GM19240 (cell line): ENCODE data around the gene CD300LF.
A peak's percentile ranks its signal among the peaks of the same experiment; 100 is the strongest.

ENCODE experiments used
- DNase-seq: peaks from one replicate; pipeline ENCODE4 v3.0.0; 2011; ENCODE audit warnings: low spot score; ENCODE audit not compliant: insufficient read length

Gene CD300LF

GRCh38 chr17:74712756-74713155 is at the start of gene CD300LF:
TSS of gene CD300LF (minus strand) at chr17:74712923. CDS start at chr17:74712866, 57 bp downstream.
- no peak for DNase-seq

- no peak for DNase-seq
Observed at GRCh38 chr17:74761931-74762330, 49.2 kb upstream of the CD300LF start.

GRCh38 chr17:74761419-74761818 is 48.7 kb upstream of the CD300LF start:
- no peak for DNase-seq

GRCh38 chr17:74760404-74761105 is 47.8 kb upstream of the CD300LF start:
- DNase-seq = no peak

- no peak for DNase-seq
Observed at GRCh38 chr17:74759941-74760340, 47.2 kb upstream of the CD300LF start.

- peak; percentile 70 for DNase-seq
Observed at GRCh38 chr17:74759243-74759801, 46.6 kb upstream of the CD300LF start.

GRCh38 chr17:74758848-74759168 is 46.1 kb upstream of the CD300LF start:
- no peak for DNase-seq

- DNase-seq = no peak
Observed at GRCh38 chr17:74757931-74758847, 45.5 kb upstream of the CD300LF start.

GRCh38 chr17:74757502-74757901 is 44.8 kb upstream of the CD300LF start:
- no peak for DNase-seq

GRCh38 chr17:74756891-74757290 is 44.2 kb upstream of the CD300LF start:
- DNase-seq = no peak

GRCh38 chr17:74755533-74755932 is 42.8 kb upstream of the CD300LF start:
- DNase-seq = no peak

GRCh38 chr17:74754832-74755231 is 42.1 kb upstream of the CD300LF start:
- no peak for DNase-seq

- no peak for DNase-seq
Observed at GRCh38 chr17:74752822-74753401, 40.2 kb upstream of the CD300LF start.

- no peak for DNase-seq
Observed at GRCh38 chr17:74752415-74752814, 39.7 kb upstream of the CD300LF start.

- DNase-seq = no peak
Observed at GRCh38 chr17:74750327-74751069, 37.8 kb upstream of the CD300LF start.

GRCh38 chr17:74750039-74750326 is 37.3 kb upstream of the CD300LF start:
- DNase-seq = no peak

- DNase-seq = no peak
Observed at GRCh38 chr17:74749279-74750038, 36.7 kb upstream of the CD300LF start.

GRCh38 chr17:74748529-74749278 is 36.0 kb upstream of the CD300LF start, which contains the start of gene NHERF1:
TSS of gene NHERF1 (plus strand) at chr17:74748628. CDS start at chr17:74748847, 219 bp downstream.
- DNase-seq = peak; percentile 90

GRCh38 chr17:74748279-74748528 is 35.5 kb upstream of the CD300LF start:
- DNase-seq = no peak

- no peak for DNase-seq
Observed at GRCh38 chr17:74746922-74747321, 34.2 kb upstream of the CD300LF start.
